Right lobe of liver (tissue), 6 donors: Measurements from ENCODE around the gene SLC26A11. TPM values are rescaled to one million over a fixed set of nuclear protein-coding genes. Genes with fewer than 3 reads are reported as not detected.

Experiments used
- ATAC-seq, 4 donors: fragments of 200-7000 bp; cut with Tn5 transposase; one replicate each; pipeline ENCODE4 v1.9.1; 2020; ENCODE audit warnings: mild to moderate bottlenecking in 4 of 4, moderate library complexity in 4 of 4
- DNase-seq, 3 donors: peaks; one replicate each; pipeline ENCODE4 v3.0.0-alpha.2; 2020
- H3K27ac ChIP-seq, 3 donors: fragments of 200-600 bp; one replicate each; pipeline ENCODE4 v1.8.0; 2022
- H3K27me3 ChIP-seq, 2 donors: fragments of 200-600 bp; one replicate each; pipeline ENCODE4 v1.8.0; 2022
- H3K36me3 ChIP-seq, 4 donors: fragments of 200-600 bp; sonication (generic) in 1 of 4; one replicate each; pipeline versions ENCODE4 v1.5.1 to v1.8.0; 2017 to 2022; ENCODE audit warnings: control low read depth in 1 of 4
- H3K4me1 ChIP-seq, 4 donors: fragments of 200-600 bp; sonication (generic) in 1 of 4; one replicate each; pipeline versions ENCODE4 v1.5.1 to v1.8.0; 2017 to 2022; ENCODE audit warnings: control low read depth in 1 of 4
- H3K4me3 ChIP-seq, 3 donors: fragments of 200-600 bp; one replicate each; pipeline ENCODE4 v1.8.0; 2022
- H3K9me3 ChIP-seq, 4 donors: fragments of 200-600 bp; sonication (generic) in 1 of 4; one replicate each; pipeline versions ENCODE4 v1.5.1 to v1.8.0; 2017 to 2022; ENCODE audit warnings: control low read depth in 1 of 4
- CTCF ChIP-seq, 4 donors: fragments of 200-600 bp in 3 of 4; fragments of 450-650 bp in 1 of 4; IDR thresholded peaks; one replicate each; pipeline versions ENCODE4 v1.5.1 to v1.8.0; 2016 to 2022; ENCODE audit warnings: antibody characterized with exemption in 4 of 4, mild to moderate bottlenecking in 2 of 4
- POLR2A ChIP-seq: fragments of 450-650 bp; IDR thresholded peaks from one replicate; pipeline ENCODE4 v1.6.1; 2017; ENCODE audit warnings: antibody characterized with exemption, mild to moderate bottlenecking
- WGBS: methylation state at CpG from one replicate; pipeline ENCODE4 v1.1.6; 2018; ENCODE audit warnings: low coverage, low lambda C conversion rate; ENCODE audit not compliant: insufficient coverage; ENCODE audit errors: missing lambda C conversion rate; 5-methylcytosine and 5-hydroxymethylcytosine counted together
- intact Hi-C, 2 donors: fragments of 100-400 bp; cut with DNase I; formaldehyde crosslinking; loops; one replicate each; pipeline versions ENCODE4 v1.11.2 to v1.14.1; 2022
- total RNA-seq, 6 experiments: library from RNA; depleted of rRNA in 2 of 6; stranded (reverse); fragments of >200 nt in 2 of 6; fragmentation: NEBNext Ultra II Directional in 3 of 6; extraction: Animal tissue kit (Norgen Biotek cat#: 25700) in 3 of 6; gene quantifications; one replicate each; pipeline versions ENCODE4 v1.1.0 to v1.2.4, GENCODE V29; 2016 to 2023
- donor health status: DM: no; HTN: yes; CAD: no.
- donor health status: DM: no; HTN: no; CAD: no.
- donor health status: DM: no; HTN: no; CAD: no.
- donor health status: DM: no; HTN: yes; CAD: no.
- donor health status: DM: no; HTN: yes; CAD: no.

SLC26A11 gene
- total RNA-seq, 6 experiments from 2014 or later: 5.8 to 9.8 (median 6.5) TPM

DNA sequence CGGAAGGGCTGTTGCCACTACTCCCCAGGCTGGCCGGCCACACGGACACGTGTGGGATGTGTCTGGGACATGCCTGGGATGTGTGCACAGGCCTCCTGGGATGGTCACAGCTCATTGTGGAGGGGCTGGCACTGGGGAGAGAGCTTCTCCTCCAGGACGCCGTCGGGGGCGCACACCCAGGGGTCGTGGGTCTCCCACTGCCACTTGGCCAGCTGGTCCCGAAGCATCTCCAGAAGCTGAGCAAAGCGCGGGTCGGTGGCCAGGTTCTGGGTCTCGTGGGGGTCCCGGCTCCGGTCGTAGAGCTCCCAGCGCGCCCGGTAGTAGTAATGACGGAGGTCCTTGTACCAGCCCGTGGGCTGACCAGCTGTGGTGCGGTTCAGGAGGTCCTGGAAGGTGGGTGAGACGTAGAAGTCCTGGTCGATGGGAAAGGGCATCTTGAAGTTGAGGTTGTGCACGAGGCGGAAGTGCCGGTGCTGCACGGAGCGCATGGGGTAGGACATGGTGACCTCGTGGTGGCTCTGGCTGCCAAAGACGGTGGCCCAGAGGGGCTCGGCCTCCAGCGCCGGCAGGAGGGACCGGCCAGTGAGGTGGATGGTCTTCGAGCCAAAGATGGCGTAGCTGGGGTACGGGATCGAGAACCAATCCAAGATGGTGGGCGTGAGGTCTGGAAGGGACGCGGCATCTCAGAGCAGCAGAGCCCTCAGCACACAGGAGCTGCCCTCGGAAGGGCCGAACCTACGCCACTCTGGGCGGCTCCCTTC lies 9.7 kb upstream of the SLC26A11 start:
- ATAC-seq (no peak), DNase-seq (no peak)
- 100% methylated on average over 12 of the region's 47 CpGs for WGBS

GRCh38 chr17:80212109-80212508 lies 8.1 kb upstream of the SLC26A11 start:
- intact Hi-C loops: no loop called here
- peaks cover 0 to 39% (median 9%) of the 10 kb centered on the region in 4 donors for H3K36me3 ChIP-seq
- H3K4me1 ChIP-seq: no peaks in the 10 kb centered on the region

More for the DNA sequence above, 9.7 kb upstream of the SLC26A11 start:
- intact Hi-C loops: no loop called here
- no peak overlapping the region for H3K27ac ChIP-seq
- H3K9me3 ChIP-seq: no peaks in the 10 kb centered on the region
- H3K27me3 ChIP-seq: no peaks in the 10 kb centered on the region
- H3K36me3 ChIP-seq: peaks cover 0 to 33% (median 9%) of the 10 kb centered on the region in 4 donors
- TF ChIP-seq POLR2A: no peak
- no peak for TF ChIP-seq CTCF (IDR thresholded peaks at IDR 0.05)
- H3K4me1 ChIP-seq: no peaks in the 10 kb centered on the region
- H3K4me3 ChIP-seq: no peak overlapping the region

DNA sequence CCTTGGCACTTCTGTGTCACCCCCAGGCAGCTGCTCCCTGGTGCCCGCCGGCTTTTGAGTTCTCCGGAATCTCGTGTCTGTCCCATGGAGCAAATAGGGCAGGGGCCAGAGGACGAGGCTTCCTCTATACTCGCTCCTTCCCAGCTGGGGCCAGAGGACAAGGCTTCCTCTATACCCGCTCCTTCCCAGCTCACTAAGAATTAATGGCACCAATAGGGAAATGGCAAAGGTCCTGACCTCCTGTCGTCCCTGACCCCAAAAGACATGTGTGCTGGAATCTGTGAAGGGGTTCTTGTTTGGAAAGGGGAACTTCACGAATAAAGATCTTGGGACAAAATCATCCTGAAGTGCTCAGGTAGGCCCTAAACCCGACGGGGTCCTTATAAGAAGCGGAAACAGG lies 7.7 kb upstream of the SLC26A11 start:
- ATAC-seq: peak in 2 of 4 donors; percentile 29 to 48
- intact Hi-C loops: no loop called here
- TF ChIP-seq CTCF (IDR thresholded peaks at IDR 0.05) (no peak), POLR2A (no peak)
- Histone ChIP-seq H3K4me1 (no peaks in the 10 kb centered on the region), H3K9me3 (no peaks in the 10 kb centered on the region), H3K4me3 (no peak overlapping the region), H3K27ac (no peak overlapping the region), H3K36me3 (peaks cover 0 to 39% (median 9%) of the 10 kb centered on the region in 4 donors), H3K27me3 (no peaks in the 10 kb centered on the region)
- 96% methylated on average over 10 of the region's 12 CpGs for WGBS
- DNase-seq: no peak

More at GRCh38 chr17:80212109-80212508, 8.1 kb upstream of the SLC26A11 start:
- WGBS: no CpG with 5 or more reads among the region's 22 CpGs
- DNase-seq: no peak
- Histone ChIP-seq H3K4me3 (no peak overlapping the region), H3K27ac (no peak overlapping the region), H3K9me3 (no peaks in the 10 kb centered on the region), H3K27me3 (no peaks in the 10 kb centered on the region)
- no peak for ATAC-seq
- TF ChIP-seq POLR2A (no peak), CTCF (IDR thresholded peaks at IDR 0.05) (no peak)

- H3K27me3 ChIP-seq: no peaks in the 10 kb centered on the region
- no peak overlapping the region for H3K4me3 ChIP-seq
- DNase-seq: peak in 1 of 3 donors; percentile 55
- no peak for TF ChIP-seq POLR2A
- TF ChIP-seq CTCF (IDR thresholded peaks at IDR 0.05): no peak
- H3K27ac ChIP-seq: no peak overlapping the region
- no peaks in the 10 kb centered on the region for H3K9me3 ChIP-seq
- ATAC-seq: peak in 3 of 4 donors; percentile 12 to 52 (median 29)
- peaks cover 0 to 39% (median 9%) of the 10 kb centered on the region in 4 donors for H3K36me3 ChIP-seq
- intact Hi-C loops: no loop called here
- 77% methylated on average over 12 of the region's 19 CpGs for WGBS
- no peaks in the 10 kb centered on the region for H3K4me1 ChIP-seq
These were observed 7.1 kb upstream of the SLC26A11 start for GRCh38 chr17:80212962-80213642.
